Heart left ventricle (tissue), 16 donors: ENCODE measurements around the gene C1orf167. TPM values are rescaled to one million over a fixed set of nuclear protein-coding genes. Genes with fewer than 3 reads are reported as not detected.

ENCODE experiments used
- ATAC-seq, 4 donors: fragments of 200-7000 bp; cut with Tn5 transposase; one replicate each; pipeline ENCODE4 v1.9.1; 2020 to 2022; ENCODE audit warnings: moderate library complexity in 4 of 4, mild to moderate bottlenecking in 3 of 4, moderate number of reproducible peaks in 1 of 4
- DNase-seq, 5 donors: peaks; one replicate each; pipeline ENCODE4 v3.0.0-alpha.2; 2020
- H3K27ac ChIP-seq, 12 donors: fragments of 200-600 bp; sonication (generic) in 4 of 12; one replicate each; pipeline versions ENCODE4 v1.5.0 to v1.8.0; 2016 to 2022; ENCODE audit warnings: mild to moderate bottlenecking in 2 of 12
- H3K27me3 ChIP-seq, 9 donors: fragments of 200-600 bp; sonication (generic) in 2 of 9; one replicate each; pipeline versions ENCODE4 v1.5.1 to v1.8.0; 2016 to 2022; ENCODE audit warnings: mild to moderate bottlenecking in 3 of 9
- H3K36me3 ChIP-seq, 9 donors: fragments of 200-600 bp; sonication (generic) in 2 of 9; one replicate each; pipeline versions ENCODE4 v1.5.0 to v1.8.0; 2018 to 2022; ENCODE audit warnings: mild to moderate bottlenecking in 2 of 9
- H3K4me1 ChIP-seq, 12 donors: fragments of 200-600 bp; sonication (generic) in 4 of 12; one replicate each; pipeline versions ENCODE4 v1.5.0 to v1.8.0; 2016 to 2022; ENCODE audit warnings: mild to moderate bottlenecking in 3 of 12
- H3K4me3 ChIP-seq, 12 donors: fragments of 200-600 bp; sonication (generic) in 4 of 12; one replicate each; pipeline versions ENCODE4 v1.5.0 to v1.8.0; 2017 to 2022; ENCODE audit warnings: mild to moderate bottlenecking in 9 of 12, moderate library complexity in 4 of 12
- H3K9me3 ChIP-seq, 12 donors: fragments of 200-600 bp; sonication (generic) in 4 of 12; one replicate each; pipeline versions ENCODE4 v1.5.0 to v1.8.0; 2016 to 2022; ENCODE audit warnings: mild to moderate bottlenecking in 1 of 12
- POLR2A ChIP-seq, 2 donors: fragments of 450-650 bp; IDR thresholded peaks; one replicate each; pipeline ENCODE4 v1.6.1; 2017; ENCODE audit warnings: antibody characterized with exemption in 2 of 2, mild to moderate bottlenecking in 2 of 2, moderate library complexity in 2 of 2
- WGBS, 4 donors: extraction: QIAGEN DNeasy Blood & Tissue Kit in 2 of 4; methylation state at CpG; one replicate each; pipeline versions ENCODE4 v1.1.5 to v1.1.7; 2013 to 2018; 5-methylcytosine and 5-hydroxymethylcytosine counted together
- intact Hi-C, 10 donors: fragments of 100-400 bp; cut with DNase I; formaldehyde crosslinking; loops; one replicate each; pipeline versions ENCODE4 v1.11.1 to v1.14.2; 2022
- polyA plus RNA-seq, 2 donors: library from polyadenylated mRNA; stranded (reverse); fragments of 200-250 nt; gene quantifications; one replicate each; pipeline ENCODE4 v1.2.3, GENCODE V29; 2013
- total RNA-seq, 9 donors: library from RNA; depleted of rRNA in 2 of 9; stranded (reverse); fragments of >200 nt in 2 of 9; fragmentation: NEBNext Ultra II Directional in 3 of 9; extraction: Animal tissue kit (Norgen Biotek cat#: 25700) in 3 of 9; gene quantifications; one replicate each; pipeline versions ENCODE4 v1.1.0 to v1.2.4, GENCODE V29; 2016 to 2023
- TF ChIP-seq, protein P1 (sequence below), 12 donors: fragments of 200-600 bp; sonication (generic) in 4 of 12; IDR thresholded peaks; one replicate each; pipeline versions ENCODE4 v1.5.0 to v1.8.0; 2018 to 2022; ENCODE audit warnings: antibody characterized with exemption in 12 of 12, mild to moderate bottlenecking in 5 of 12
- donor health status: ischemic (EF 13 %, LVEDD 7.1; RV severe dilation, severe dysfunction).
- donor health status: healthy with polysubstance abuse.
- donor health status: DM: no; HTN: yes; CAD: no.
- donor health status: DM: no; HTN: no; CAD: no.
- donor health status: ischemic (EF 25% LVEDD 6.9; RV normal size, moderate dysfunction).
- donor health status: ischemic (EF 25% LVEDD 5.7; RV mildly dilated, moderate dysfunction).
- donor health status: healthy.
- donor health status: DM: yes; HTN: yes; CAD: no.
- donor health status: ischemic (EF 35%, LVEDD 5.7; RV mildly dilated, moderate dysfunction).
- donor health status: nonischemic (EF 11% LVEDD 7.7; RV severe dilation, severe dysfunction).
- donor health status: DM: yes; HTN: yes; CAD: no.
- donor health status: PGD.
- donor health status: ischemic (EF 29% LVEDD 5.4; RV normal size, mild dysfunction).
- donor health status: nonischemic (EF 23%, LVEDD 6.1; RV moderate dilation, normal function).

Gene C1orf167
- total and polyA plus RNA-seq, 11 donors: 1.5 to 7.6 (median 3.8) TPM

- 89 to 90% (median 89%) methylated on average over 33 to 36 of the region's 36 CpGs for WGBS, 4 donors
- H3K36me3 ChIP-seq: peaks cover 10 to 100% (median 98%) of the 10 kb centered on the region in 9 donors
- intact Hi-C loops: loop anchor here in 9 of 10 donors (5.0 to 10.0 kb wide), 4 partner anchors 70 to 195 kb away; no protein-coding TSS in a partner anchor
Measured at GRCh38 chr1:11836955-11837766, 75.2 kb downstream of the C1orf167 start.

DNA sequence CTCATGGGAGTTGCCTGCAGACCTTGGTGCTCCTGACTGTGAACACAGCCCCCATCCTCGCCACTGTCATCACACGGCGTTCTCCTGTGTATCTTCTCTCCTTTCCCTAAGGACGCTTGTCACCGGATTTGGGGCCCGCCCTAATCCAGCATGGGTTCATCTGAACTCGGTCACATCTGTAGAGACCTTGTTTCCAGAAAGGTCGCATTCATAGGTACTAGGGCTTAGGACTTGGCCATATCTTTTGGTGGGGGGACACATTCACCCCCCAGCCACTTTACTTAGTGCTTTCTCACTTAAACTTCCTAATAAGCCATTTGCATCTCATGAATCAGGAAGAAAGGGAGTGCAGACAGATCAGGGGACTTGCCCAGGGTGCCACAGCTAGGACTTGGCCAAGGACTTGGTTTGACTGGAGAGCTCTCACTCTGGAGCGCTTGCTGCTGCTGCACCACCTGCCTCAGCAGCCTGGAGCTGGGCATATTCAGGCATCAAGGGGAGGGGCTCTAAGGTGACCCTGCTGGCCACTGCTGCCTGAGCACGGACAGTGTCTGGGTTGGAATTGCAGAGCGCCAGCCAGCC lies 75.9 kb downstream of the C1orf167 start:
- peaks cover 0 to 34% (median 17%) of the 10 kb centered on the region in 12 donors for H3K4me1 ChIP-seq
- no peak for TF ChIP-seq POLR2A (IDR thresholded peaks at IDR 0.05)
- TF ChIP-seq, protein P1, sequence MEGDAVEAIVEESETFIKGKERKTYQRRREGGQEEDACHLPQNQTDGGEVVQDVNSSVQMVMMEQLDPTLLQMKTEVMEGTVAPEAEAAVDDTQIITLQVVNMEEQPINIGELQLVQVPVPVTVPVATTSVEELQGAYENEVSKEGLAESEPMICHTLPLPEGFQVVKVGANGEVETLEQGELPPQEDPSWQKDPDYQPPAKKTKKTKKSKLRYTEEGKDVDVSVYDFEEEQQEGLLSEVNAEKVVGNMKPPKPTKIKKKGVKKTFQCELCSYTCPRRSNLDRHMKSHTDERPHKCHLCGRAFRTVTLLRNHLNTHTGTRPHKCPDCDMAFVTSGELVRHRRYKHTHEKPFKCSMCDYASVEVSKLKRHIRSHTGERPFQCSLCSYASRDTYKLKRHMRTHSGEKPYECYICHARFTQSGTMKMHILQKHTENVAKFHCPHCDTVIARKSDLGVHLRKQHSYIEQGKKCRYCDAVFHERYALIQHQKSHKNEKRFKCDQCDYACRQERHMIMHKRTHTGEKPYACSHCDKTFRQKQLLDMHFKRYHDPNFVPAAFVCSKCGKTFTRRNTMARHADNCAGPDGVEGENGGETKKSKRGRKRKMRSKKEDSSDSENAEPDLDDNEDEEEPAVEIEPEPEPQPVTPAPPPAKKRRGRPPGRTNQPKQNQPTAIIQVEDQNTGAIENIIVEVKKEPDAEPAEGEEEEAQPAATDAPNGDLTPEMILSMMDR (IDR thresholded peaks at IDR 0.05): no peak
- H3K4me3 ChIP-seq: no peak overlapping the region
- ATAC-seq (no peak), DNase-seq (no peak)
- H3K36me3 ChIP-seq: peaks cover 10 to 100% (median 97%) of the 10 kb centered on the region in 9 donors
- no peaks in the 10 kb centered on the region for H3K27me3 ChIP-seq
- WGBS, 4 donors: 80 to 89% (median 86%) methylated on average over 10 to 11 of the region's 11 CpGs
- H3K27ac ChIP-seq: no peak overlapping the region
- no peaks in the 10 kb centered on the region for H3K9me3 ChIP-seq
- intact Hi-C loops: loop anchor here (1.0 to 10.0 kb wide), 9 partner anchors 56 to 194 kb away; no protein-coding TSS in a partner anchor

More at GRCh38 chr1:11836955-11837766, 75.2 kb downstream of the C1orf167 start:
- no peaks in the 10 kb centered on the region for H3K27me3 ChIP-seq
- no peaks in the 10 kb centered on the region for H3K9me3 ChIP-seq
- H3K4me3 ChIP-seq: no peak overlapping the region
- ATAC-seq (no peak), DNase-seq (no peak)
- H3K4me1 ChIP-seq: peaks cover 0 to 27% (median 11%) of the 10 kb centered on the region in 12 donors
- no peak overlapping the region for H3K27ac ChIP-seq
- TF ChIP-seq, protein P1 (IDR thresholded peaks at IDR 0.05): no peak
- TF ChIP-seq POLR2A (IDR thresholded peaks at IDR 0.05): no peak

GRCh38 chr1:11838349-11839272 lies 76.6 kb downstream of the C1orf167 start:
- peak; percentile 46 to 80 (median 72) for ATAC-seq
- WGBS, 4 donors: 62 to 67% (median 65%) methylated on average over 31 to 40 of the region's 40 CpGs

More at GRCh38 chr1:11838349-11839272, 76.6 kb downstream of the C1orf167 start:
- Histone ChIP-seq H3K36me3 (peaks cover 10 to 100% (median 94%) of the 10 kb centered on the region in 9 donors), H3K27ac (peak overlapping the region in 2 of 12 donors; percentile 57 to 68), H3K9me3 (no peaks in the 10 kb centered on the region), H3K4me1 (peaks cover 0 to 37% (median 17%) of the 10 kb centered on the region in 12 donors), H3K27me3 (no peaks in the 10 kb centered on the region), H3K4me3 (no peak overlapping the region)
- peak; percentile 67 to 89 (median 76) for DNase-seq
- no peak for TF ChIP-seq POLR2A (IDR thresholded peaks at IDR 0.05)
- TF ChIP-seq, protein P1 (IDR thresholded peaks at IDR 0.05): peak; percentile 95 to 100 (median 98)
- intact Hi-C loops: loop anchor here (1.0 to 10.0 kb wide), 9 partner anchors 56 to 194 kb away; no protein-coding TSS in a partner anchor

Other genes with a start within 250 kb of the C1orf167 start
- gene FBXO2, start 107.8 kb upstream of the C1orf167 start, total RNA-seq: 1 to 10 TPM in 8 of 9 donors, under 1 TPM in 1; 0.83 to 7.5 (median 2.1) TPM
- gene FBXO2, start 107.8 kb upstream of the C1orf167 start, polyA plus RNA-seq: 1 to 10 TPM; 2.5 to 4.6 TPM
- 10 to 100 TPM in 8 of 9 donors, 1 to 10 TPM in 1; 9.8 to 19.1 (median 15.1) TPM for gene FBXO44, start 107.3 kb upstream of the C1orf167 start, total RNA-seq
- 10 to 100 TPM; 16.6 to 18.1 TPM for gene FBXO44, start 107.3 kb upstream of the C1orf167 start, polyA plus RNA-seq
- 10 to 100 TPM in 4 of 9 donors, 1 to 10 TPM in 5; 5.6 to 23.3 (median 8.3) TPM for gene FBXO6, start 98.0 kb upstream of the C1orf167 start, total RNA-seq
- gene FBXO6, start 98.0 kb upstream of the C1orf167 start, polyA plus RNA-seq: 10 to 100 TPM in 1 of 2 donors, 1 to 10 TPM in 1; 5.6 to 10.9 TPM
- 10 to 100 TPM; 15.9 to 47.1 (median 18.5) TPM for gene MAD2L2, start 81.0 kb upstream of the C1orf167 start, total RNA-seq
- gene MAD2L2, start 81.0 kb upstream of the C1orf167 start, polyA plus RNA-seq: 10 to 100 TPM; 17.2 to 54.2 TPM
- gene DRAXIN, start 70.5 kb upstream of the C1orf167 start, total RNA-seq: under 1 TPM in 5 of 9 donors, not detected in 4; 0.09 to 0.29 (median 0.12) TPM
- under 1 TPM; 0.03 to 0.04 TPM for gene DRAXIN, start 70.5 kb upstream of the C1orf167 start, polyA plus RNA-seq
- gene AGTRAP, start 26.1 kb upstream of the C1orf167 start, total RNA-seq: 10 to 100 TPM; 11.8 to 36.7 (median 24.5) TPM
- 100 to 1,000 TPM in 1 of 2 donors, 10 to 100 TPM in 1; 18.2 to 134 TPM for gene AGTRAP, start 26.1 kb upstream of the C1orf167 start, polyA plus RNA-seq
- 10 to 100 TPM; 26.9 to 61.2 (median 38.1) TPM for gene MTHFR, start 43.8 kb downstream of the C1orf167 start, total RNA-seq
- gene MTHFR, start 43.8 kb downstream of the C1orf167 start, polyA plus RNA-seq: 10 to 100 TPM; 21.9 to 45.9 TPM
- gene CLCN6, start 44.0 kb downstream of the C1orf167 start, total RNA-seq: 10 to 100 TPM; 11.6 to 21.5 (median 17.2) TPM
- gene CLCN6, start 44.0 kb downstream of the C1orf167 start, polyA plus RNA-seq: 10 to 100 TPM; 10.2 to 17.2 TPM
- 1,000 to 10,000 TPM in 1 of 9 donors, 100 to 1,000 TPM in 8; 126 to 3,156 (median 279) TPM for gene NPPA, start 85.6 kb downstream of the C1orf167 start, total RNA-seq
- 1,000 to 10,000 TPM in 1 of 2 donors, 10 to 100 TPM in 1; 59.9 to 1,418 TPM for gene NPPA, start 85.6 kb downstream of the C1orf167 start, polyA plus RNA-seq
- 1,000 to 10,000 TPM in 1 of 9 donors, 100 to 1,000 TPM in 4, 10 to 100 TPM in 4; 14.4 to 1,297 (median 252) TPM for gene NPPB, start 96.8 kb downstream of the C1orf167 start, total RNA-seq
- gene NPPB, start 96.8 kb downstream of the C1orf167 start, polyA plus RNA-seq: 1,000 to 10,000 TPM in 1 of 2 donors, 100 to 1,000 TPM in 1; 197 to 7,924 TPM
- 100 to 1,000 TPM in 1 of 9 donors, 10 to 100 TPM in 8; 37.1 to 106 (median 41.3) TPM for gene KIAA2013, start 164.2 kb downstream of the C1orf167 start, total RNA-seq
- 10 to 100 TPM; 29.3 to 57.4 TPM for gene KIAA2013, start 164.2 kb downstream of the C1orf167 start, polyA plus RNA-seq
- gene PLOD1, start 172.5 kb downstream of the C1orf167 start, total RNA-seq: 100 to 1,000 TPM in 1 of 9 donors, 10 to 100 TPM in 8; 37.5 to 104 (median 50.1) TPM
- 100 to 1,000 TPM in 1 of 2 donors, 10 to 100 TPM in 1; 38.3 to 108 TPM for gene PLOD1, start 172.5 kb downstream of the C1orf167 start, polyA plus RNA-seq
- gene MFN2, start 218.3 kb downstream of the C1orf167 start, total RNA-seq: 100 to 1,000 TPM; 398 to 900 (median 632) TPM
- gene MFN2, start 218.3 kb downstream of the C1orf167 start, polyA plus RNA-seq: 100 to 1,000 TPM; 263 to 374 TPM